ENCODE results near the gene FAM219A. TPM values are rescaled to one million over a fixed set of nuclear protein-coding genes. Genes with fewer than 3 reads are reported as not detected.
A peak's percentile ranks its signal among the peaks of the same experiment; 100 is the strongest.

The FAM219A gene
- total RNA-seq, 2 donors from 2014 or later, result 17.1 to 19.6 TPM

DNA sequence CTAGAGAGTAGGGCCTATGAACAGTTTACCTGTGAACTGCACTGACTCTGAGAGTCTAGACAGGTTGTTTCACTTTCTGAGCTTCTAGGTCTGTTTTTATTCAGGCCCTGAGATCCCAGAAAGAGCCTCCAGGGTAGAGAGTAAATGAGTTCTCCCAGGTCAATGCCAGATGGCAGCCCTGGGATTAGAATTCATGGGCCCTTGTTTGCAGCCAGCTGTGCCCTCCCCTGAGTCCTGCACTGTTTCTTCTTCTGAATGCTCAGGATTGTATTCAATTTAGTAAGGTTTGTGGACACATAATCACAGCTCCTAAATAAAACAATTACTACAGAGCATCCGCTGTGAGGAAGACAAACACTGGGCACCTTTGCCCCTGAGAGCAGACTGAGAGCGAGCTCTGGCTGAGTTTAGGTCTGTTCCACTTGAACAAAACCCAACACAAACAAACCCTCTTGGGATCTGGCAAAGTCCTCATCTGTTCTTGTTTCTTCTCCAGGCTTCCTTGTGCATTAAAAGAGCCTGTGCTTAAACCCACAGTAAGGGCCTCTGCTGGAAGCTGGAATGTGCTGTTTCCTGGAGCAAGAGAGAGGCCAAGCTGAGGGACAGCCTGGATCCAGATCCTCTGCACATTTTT, 29.9 kb downstream of the FAM219A start:
- Mint-ChIP-seq H3K36me3 (ENCODE audit: low read depth) (no peaks in the 10 kb centered on the region), H3K27ac (no peak overlapping the region), H3K4me3 (no peak overlapping the region), H3K4me1 (no peaks in the 10 kb centered on the region), H3K9me3 (no peaks in the 10 kb centered on the region), H3K27me3 (ENCODE audit: insufficient read depth) (no peaks in the 10 kb centered on the region)
- H3K27ac ChIP-seq (ENCODE audit: low read depth, low read length), result no peak overlapping the region
- no peak for DNase-seq
- H3K9me3 ChIP-seq (ENCODE audit: control insufficient read depth, low read length), result no peaks in the 10 kb centered on the region
- no peaks in the 10 kb centered on the region for H3K27me3 ChIP-seq (ENCODE audit: control insufficient read depth, insufficient read depth, low read length, poor library complexity, severe bottlenecking)
- TF ChIP-seq, protein P1, sequence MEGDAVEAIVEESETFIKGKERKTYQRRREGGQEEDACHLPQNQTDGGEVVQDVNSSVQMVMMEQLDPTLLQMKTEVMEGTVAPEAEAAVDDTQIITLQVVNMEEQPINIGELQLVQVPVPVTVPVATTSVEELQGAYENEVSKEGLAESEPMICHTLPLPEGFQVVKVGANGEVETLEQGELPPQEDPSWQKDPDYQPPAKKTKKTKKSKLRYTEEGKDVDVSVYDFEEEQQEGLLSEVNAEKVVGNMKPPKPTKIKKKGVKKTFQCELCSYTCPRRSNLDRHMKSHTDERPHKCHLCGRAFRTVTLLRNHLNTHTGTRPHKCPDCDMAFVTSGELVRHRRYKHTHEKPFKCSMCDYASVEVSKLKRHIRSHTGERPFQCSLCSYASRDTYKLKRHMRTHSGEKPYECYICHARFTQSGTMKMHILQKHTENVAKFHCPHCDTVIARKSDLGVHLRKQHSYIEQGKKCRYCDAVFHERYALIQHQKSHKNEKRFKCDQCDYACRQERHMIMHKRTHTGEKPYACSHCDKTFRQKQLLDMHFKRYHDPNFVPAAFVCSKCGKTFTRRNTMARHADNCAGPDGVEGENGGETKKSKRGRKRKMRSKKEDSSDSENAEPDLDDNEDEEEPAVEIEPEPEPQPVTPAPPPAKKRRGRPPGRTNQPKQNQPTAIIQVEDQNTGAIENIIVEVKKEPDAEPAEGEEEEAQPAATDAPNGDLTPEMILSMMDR (conservative IDR thresholded peaks at IDR 0.05), result no peak
- H3K4me1 ChIP-seq (ENCODE audit: control insufficient read depth, insufficient read depth, low read length), result no peaks in the 10 kb centered on the region
- WGBS, 2 experiments (ENCODE audit: insufficient coverage in 1 of 2, insufficient read length in 1 of 2), result 71 to 89% methylated on average over 1 to 2 of the region's 2 CpGs
- H3K36me3 ChIP-seq (ENCODE audit: control insufficient read depth, insufficient read depth, low read length), result no peaks in the 10 kb centered on the region
- no peak overlapping the region for H3K9ac ChIP-seq (ENCODE audit: extremely low read depth, low read length, poor library complexity, severe bottlenecking)
- H3K4me3 ChIP-seq (ENCODE audit: low read length), result no peak overlapping the region

DNA sequence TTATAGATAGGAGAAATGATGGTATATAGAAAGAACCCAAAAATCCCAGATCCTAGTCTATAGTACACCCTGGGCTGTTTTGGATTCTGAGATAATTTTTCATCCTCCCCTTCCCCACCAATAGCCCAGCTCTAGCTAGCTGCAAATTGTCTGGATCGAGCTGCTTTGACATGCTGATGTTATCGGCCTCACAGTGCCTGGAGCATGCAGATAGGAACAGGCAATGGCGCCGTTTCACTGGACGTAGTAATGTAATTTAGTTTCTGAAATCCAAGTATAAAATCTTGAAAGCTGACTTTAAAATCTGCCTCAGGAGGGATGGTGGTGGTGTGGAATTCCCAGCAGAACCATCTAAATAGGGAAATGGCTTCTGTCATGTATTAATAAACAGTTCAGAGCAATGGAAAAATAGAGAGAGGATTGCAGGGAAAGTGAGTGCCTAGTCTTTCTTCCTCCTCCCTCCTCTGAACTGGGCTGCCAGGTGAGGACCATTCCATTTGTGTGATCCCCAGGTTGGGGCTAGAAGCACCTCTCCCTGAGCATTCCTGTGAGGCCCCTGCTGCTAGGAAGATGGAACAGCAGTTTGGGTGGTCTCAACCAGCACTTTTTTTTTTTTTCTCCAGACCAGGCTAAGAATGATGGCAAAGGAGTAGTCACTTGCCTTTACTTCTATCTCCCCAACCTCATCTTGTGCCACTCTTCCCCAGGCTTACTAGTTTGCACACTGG, 31.9 kb downstream of the FAM219A start:
- H3K4me1 ChIP-seq (ENCODE audit: control insufficient read depth, insufficient read depth, low read length), result no peaks in the 10 kb centered on the region
- H3K9me3 Mint-ChIP-seq, result no peaks in the 10 kb centered on the region
- H3K4me3 ChIP-seq (ENCODE audit: low read length), result no peak overlapping the region
- no peaks in the 10 kb centered on the region for H3K27me3 ChIP-seq (ENCODE audit: control insufficient read depth, insufficient read depth, low read length, poor library complexity, severe bottlenecking)
- H3K27me3 Mint-ChIP-seq (ENCODE audit: insufficient read depth), result no peaks in the 10 kb centered on the region
- no peaks in the 10 kb centered on the region for H3K36me3 Mint-ChIP-seq (ENCODE audit: low read depth)
- no peaks in the 10 kb centered on the region for H3K36me3 ChIP-seq (ENCODE audit: control insufficient read depth, insufficient read depth, low read length)
- TF ChIP-seq, protein P1 (conservative IDR thresholded peaks at IDR 0.05), result peak; percentile 54
- H3K4me3 Mint-ChIP-seq, result no peak overlapping the region
- 93 to 96% methylated on average over 4 to 5 of the region's 5 CpGs for WGBS, 2 experiments (ENCODE audit: insufficient coverage in 1 of 2, insufficient read length in 1 of 2)
- no peaks in the 10 kb centered on the region for H3K9me3 ChIP-seq (ENCODE audit: control insufficient read depth, low read length)
- H3K9ac ChIP-seq (ENCODE audit: extremely low read depth, low read length, poor library complexity, severe bottlenecking), result no peak overlapping the region
- H3K27ac Mint-ChIP-seq, result no peak overlapping the region
- H3K27ac ChIP-seq (ENCODE audit: low read depth, low read length), result no peak overlapping the region
- DNase-seq, result peak; percentile 67
- no peaks in the 10 kb centered on the region for H3K4me1 Mint-ChIP-seq

DNA sequence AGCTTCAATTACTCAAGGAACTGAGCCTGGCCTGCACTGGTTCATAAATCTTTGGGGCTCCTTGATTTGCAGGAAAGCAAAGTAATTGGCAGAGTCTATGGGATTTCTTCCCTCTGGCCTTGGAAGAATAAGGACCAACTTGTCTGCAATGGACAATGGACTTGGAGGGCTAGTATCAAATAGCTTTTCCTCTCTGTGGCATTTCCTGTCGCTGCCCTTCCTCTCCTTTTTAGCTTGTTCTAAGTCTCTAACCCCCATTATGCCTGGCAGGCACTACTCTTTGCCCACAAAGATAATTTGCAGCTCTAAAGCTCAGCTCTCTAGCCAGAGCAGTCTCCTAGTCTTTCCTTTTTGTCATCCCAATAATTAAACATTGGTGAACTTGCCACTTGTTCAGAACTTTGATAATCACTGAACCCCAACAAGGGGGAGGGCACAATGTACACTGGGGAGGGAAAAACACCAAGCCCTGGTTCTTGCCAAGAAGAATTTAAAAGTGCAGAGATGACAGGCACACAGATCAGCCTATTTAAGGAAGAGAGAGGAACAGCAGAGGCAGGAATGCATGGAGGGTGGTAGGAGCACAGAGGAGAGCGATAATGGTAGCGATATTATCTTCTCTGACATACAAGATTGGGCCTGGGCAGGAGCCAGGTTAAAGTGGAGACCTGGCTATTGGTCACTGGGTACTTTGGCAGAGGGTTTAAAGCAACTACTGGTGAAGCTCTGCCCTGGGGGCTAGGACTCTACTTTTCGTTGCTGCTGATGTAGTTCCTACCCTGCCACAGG, 38.5 kb downstream of the FAM219A start:
- no peaks in the 10 kb centered on the region for H3K9me3 ChIP-seq (ENCODE audit: control insufficient read depth, low read length)
- TF ChIP-seq, protein P1 (conservative IDR thresholded peaks at IDR 0.05), result no peak
- Mint-ChIP-seq H3K36me3 (ENCODE audit: low read depth) (no peaks in the 10 kb centered on the region), H3K27ac (no peak overlapping the region), H3K4me3 (no peak overlapping the region), H3K4me1 (no peaks in the 10 kb centered on the region), H3K9me3 (no peaks in the 10 kb centered on the region), H3K27me3 (ENCODE audit: insufficient read depth) (no peaks in the 10 kb centered on the region)
- 77 to 80% methylated on average over 3 to 4 of the region's 4 CpGs for WGBS, 2 experiments (ENCODE audit: insufficient coverage in 1 of 2, insufficient read length in 1 of 2)
- H3K9ac ChIP-seq (ENCODE audit: extremely low read depth, low read length, poor library complexity, severe bottlenecking), result no peak overlapping the region
- H3K27me3 ChIP-seq (ENCODE audit: control insufficient read depth, insufficient read depth, low read length, poor library complexity, severe bottlenecking), result no peaks in the 10 kb centered on the region
- H3K27ac ChIP-seq (ENCODE audit: low read depth, low read length), result no peak overlapping the region
- no peaks in the 10 kb centered on the region for H3K36me3 ChIP-seq (ENCODE audit: control insufficient read depth, insufficient read depth, low read length)
- no peak for DNase-seq
- no peak overlapping the region for H3K4me3 ChIP-seq (ENCODE audit: low read length)
- no peaks in the 10 kb centered on the region for H3K4me1 ChIP-seq (ENCODE audit: control insufficient read depth, insufficient read depth, low read length)

Data from endodermal cell (in vitro differentiated cells).